Stimulated activated CD4-positive, alpha-beta T cell treated with anti-CD3 and anti-CD28 coated beads, TNF-alpha, amount 100 ng/mL, for 4 hours (primary cell): ENCODE results near the gene NCBP3.

ENCODE experiments used
- DNase-seq, 3 experiments: peaks; one replicate each; pipeline ENCODE4 v3.0.0-alpha.2; 2020; ENCODE audit warnings: low read depth in 3 of 3

NCBP3 gene, protein sequence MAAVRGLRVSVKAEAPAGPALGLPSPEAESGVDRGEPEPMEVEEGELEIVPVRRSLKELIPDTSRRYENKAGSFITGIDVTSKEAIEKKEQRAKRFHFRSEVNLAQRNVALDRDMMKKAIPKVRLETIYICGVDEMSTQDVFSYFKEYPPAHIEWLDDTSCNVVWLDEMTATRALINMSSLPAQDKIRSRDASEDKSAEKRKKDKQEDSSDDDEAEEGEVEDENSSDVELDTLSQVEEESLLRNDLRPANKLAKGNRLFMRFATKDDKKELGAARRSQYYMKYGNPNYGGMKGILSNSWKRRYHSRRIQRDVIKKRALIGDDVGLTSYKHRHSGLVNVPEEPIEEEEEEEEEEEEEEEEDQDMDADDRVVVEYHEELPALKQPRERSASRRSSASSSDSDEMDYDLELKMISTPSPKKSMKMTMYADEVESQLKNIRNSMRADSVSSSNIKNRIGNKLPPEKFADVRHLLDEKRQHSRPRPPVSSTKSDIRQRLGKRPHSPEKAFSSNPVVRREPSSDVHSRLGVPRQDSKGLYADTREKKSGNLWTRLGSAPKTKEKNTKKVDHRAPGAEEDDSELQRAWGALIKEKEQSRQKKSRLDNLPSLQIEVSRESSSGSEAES

DNA sequence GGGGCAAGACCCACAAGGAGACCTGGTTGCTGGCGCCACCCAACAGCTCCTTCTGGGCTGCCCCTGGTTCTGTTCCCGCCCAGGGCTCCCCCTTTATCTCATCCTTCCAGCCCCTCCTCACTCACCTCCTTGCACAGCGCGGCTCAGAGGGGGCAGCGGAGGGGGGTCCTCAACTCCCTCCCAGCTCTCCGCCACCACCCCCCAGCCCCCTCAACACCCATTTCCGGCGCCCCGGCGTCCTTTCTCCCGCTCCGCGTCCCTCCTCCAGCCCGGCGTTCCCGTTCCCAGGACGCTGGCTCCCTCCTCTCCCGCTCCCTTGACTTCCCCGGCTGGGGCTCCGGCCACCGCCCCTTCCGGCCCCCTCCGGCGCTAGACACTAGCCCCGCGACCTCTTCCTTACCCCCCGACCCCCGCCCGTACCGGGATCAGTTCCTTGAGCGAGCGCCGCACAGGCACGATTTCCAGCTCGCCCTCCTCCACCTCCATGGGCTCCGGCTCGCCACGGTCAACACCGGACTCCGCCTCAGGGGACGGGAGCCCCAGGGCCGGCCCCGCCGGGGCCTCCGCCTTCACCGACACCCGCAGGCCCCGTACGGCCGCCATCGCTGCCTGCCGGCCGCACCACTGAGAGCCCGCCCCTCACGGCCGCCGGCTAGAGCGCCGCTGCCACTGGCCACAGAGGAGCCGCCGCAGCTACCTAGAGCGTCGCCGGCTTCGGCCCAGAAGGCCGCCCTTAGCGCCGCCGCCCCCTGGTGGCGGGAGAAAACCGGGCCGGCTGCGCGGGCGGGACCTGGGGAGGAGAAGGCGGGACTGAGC is at the start of gene NCBP3:
Gene NCBP3 (minus strand): TSS at position 626 of the 816 bp plus-strand sequence. CDS start 23 bp downstream, at position 603.
- peak; percentile 84 to 88 (median 86) for DNase-seq

GRCh38 chr17:3895354-3895753 is 49.3 kb upstream of the NCBP3 start:
- no peak for DNase-seq

DNA sequence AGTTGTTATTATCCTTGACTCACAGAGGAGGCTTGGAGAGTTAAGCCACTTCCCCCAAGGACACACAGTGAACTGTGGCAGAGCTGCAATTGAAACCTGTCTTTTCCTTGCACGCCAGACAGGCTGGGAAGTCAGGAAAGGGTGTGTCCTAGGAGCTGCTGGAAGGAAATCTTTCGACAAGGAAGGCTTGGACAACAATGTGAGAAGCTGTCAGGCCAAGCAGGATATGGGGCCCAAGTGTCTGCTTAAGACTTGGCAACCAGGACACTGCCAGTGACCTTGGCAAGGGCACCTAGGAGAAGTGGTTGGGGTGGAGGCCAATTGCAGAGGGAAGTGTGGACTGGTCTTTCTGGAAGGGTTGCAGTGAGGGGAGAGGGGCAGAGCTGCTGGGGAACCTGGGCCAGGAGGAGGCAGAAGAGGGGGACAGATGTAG is 48.9 kb upstream of the NCBP3 start:
- no peak for DNase-seq

DNA sequence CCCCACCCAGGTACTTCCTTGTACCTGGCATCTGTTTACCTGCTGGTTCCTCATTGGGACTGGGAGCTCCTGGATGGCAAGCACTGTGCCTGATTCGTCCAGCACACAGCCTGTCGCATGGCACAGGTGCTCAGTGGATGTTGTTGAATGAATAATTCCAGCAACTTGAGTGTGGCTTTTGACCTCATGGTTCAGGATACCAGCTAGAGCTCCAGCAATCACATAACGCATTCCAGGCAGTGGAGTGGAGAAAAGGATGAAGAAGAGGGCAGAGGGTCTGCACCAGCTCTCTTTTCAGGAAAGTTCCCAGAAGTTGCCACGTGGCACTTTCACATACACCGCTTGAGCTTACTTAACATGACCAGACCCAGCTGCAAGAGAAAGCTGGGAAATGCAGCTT is 48.1 kb upstream of the NCBP3 start:
- DNase-seq = no peak

DNA sequence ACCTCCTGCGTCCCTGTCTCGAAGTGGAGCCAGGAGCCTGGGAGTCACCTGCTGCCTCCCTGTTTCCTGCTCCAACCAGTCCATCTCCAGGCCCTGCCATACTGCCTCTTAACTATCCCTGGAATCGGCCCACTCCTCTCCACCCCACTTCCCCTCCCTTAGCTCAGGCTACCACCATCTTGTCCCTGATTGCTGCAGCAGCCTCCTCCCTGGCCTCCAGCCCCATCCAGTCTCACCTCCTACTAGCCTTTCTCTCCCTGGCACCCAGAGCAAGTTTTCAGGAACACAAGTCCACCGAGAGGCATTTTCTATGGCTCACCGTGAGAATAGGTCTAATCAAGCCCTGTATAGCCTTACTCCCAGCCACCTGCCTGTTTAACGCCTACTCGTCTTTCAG is 47.7 kb upstream of the NCBP3 start:
- no peak for DNase-seq

GRCh38 chr17:3893003-3893719 is 47.1 kb upstream of the NCBP3 start, which contains the start of gene CAMKK1:
CAMKK1 (minus strand) TSS chr17:3893053; CDS start chr17:3885687, 7,366 bp downstream.
- DNase-seq = peak; percentile 75 to 82 (median 76)

DNA sequence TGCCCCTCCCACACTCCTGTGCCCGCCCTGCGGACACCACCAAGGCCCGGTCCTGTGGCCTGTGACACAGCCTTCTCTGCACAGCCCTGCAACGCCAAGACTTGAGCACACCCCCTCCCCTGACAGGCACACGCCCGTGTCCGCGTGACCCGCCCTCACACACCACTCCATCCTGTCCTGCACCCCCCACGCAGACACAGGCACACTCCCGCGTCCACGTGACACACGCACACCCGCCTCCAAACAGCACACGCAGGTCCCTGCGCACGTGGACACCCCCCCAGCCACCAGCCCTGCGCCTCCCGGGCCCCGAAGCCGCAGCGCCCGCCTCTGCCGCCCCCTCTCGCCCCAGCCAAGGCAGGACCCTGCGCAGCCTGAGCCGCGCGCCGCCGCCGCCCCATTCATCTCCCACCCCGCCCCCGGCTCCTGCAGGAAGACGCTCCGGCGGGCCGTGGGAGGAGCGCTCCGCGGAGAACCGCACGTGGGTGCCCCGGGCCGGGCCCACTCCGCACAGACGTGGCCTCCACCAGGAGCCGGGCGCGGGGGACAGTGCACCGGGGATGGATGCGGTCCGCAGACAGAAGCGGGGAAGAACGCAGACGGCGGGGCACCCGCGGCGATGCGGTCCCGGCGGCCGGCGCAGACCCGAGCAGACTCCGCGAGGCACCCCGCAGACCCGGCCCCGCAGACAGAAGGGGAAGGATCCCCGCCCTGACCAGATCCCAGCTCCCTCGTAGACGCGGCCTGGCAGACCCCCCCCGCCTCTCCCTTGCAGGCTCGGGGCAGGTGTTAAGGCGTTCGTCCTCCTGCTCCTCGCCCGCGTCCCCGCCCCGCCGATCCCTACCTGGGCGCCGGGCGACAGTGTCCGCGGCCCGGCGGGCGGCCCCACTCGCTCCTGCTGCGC is 46.3 kb upstream of the NCBP3 start:
- peak; percentile 50 to 72 (median 72) for DNase-seq

DNA sequence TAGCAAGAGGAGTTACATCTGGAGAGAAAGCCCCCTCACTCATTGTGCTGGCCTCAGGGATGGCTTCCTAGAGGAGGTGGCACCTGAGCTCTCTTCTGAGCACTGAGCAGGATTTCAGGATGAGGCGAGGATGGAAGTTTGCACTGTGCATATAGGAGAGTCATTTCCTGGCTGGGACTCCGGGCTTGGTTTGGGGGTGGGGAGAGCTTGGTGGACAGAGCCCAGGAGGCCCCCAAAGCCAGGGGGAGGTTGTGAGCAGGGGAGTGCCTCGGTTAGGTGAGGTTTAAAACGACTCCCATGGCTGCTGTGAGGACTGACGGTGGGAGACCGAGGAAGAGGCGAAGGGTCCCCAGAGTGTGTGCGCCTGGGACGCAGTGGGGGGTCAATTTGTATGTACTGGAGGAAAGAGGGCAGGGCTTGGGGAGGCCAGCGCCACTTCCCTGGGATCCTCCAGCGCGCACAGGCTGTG is 45.6 kb upstream of the NCBP3 start:
- no peak for DNase-seq

GRCh38 chr17:3890878-3891219 is 44.8 kb upstream of the NCBP3 start:
- DNase-seq = no peak

- peak in 1 of 3 experiments; percentile 25 for DNase-seq
Observed at GRCh38 chr17:3890082-3890877, 44.2 kb upstream of the NCBP3 start.

- no peak for DNase-seq
Observed at GRCh38 chr17:3889325-3890012, 43.4 kb upstream of the NCBP3 start.

DNA sequence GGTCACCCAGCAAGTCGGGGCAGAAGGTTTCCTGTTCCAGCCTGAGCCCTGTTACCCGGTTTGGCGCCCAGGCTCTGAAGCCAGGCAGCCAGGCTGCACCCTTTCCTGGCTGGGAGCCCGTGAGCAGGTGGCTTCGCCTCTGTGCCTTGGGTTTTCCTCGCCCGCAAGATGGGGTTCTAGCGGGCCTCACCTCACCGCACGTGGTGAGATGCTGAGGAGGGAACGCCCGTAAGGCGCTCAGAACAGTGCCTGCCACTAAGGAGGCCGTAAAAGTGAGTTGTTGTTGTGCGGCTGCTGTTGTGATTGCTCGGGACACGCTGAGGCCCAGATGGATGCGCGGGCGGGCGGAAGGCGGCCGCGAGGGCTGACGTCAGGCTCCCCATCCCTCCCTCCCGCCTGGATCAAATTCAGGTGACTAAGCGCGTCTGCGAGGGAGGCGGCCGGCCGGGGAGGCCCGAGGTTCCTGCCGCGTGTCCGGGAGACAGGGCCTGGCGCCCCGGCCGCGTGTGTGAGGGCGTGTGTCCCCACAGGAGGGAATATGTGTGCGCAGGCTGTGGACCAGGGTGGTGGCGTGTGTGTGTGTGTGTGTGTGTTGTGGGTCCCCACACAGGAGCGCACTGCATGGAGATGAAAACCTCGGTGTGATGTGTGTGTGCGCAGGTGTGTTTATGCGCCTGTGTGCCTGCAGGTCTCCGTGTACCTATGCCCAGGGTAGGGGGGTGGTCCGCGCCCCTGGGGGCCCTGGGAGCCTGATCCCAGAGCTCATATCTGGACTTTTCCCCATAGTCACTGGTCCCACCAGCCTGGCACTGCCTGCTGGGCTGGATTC is 42.5 kb upstream of the NCBP3 start:
- no peak for DNase-seq

GRCh38 chr17:3887804-3888203 is 41.8 kb upstream of the NCBP3 start:
- no peak for DNase-seq

- no peak for DNase-seq
Observed at GRCh38 chr17:3887394-3887793, 41.3 kb upstream of the NCBP3 start.

DNA sequence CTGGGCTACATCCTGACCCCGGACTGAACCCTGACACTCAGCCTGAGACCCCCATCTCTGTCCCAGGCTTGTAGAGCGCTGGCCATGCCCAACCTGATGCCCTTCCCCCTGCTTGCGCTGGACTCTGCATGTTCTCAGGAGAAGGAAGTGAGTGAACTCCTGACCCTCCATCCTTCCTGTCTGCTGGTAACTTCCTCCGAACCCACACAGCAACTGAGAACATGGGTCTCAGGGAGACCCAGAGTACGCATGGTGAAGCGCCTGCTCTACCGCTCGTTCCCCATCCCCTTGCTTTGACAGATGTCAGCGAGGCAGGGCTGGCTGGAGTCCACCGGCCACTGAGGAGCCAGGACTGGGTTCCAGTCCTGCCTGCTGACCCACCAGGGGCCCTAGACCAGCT is 40.7 kb upstream of the NCBP3 start:
- no peak for DNase-seq

GRCh38 chr17:3885970-3886369 is 39.9 kb upstream of the NCBP3 start:
- no peak for DNase-seq

GRCh38 chr17:3885271-3885670 is 39.2 kb upstream of the NCBP3 start:
- DNase-seq = no peak

- DNase-seq = no peak
Observed at GRCh38 chr17:3884188-3884587, 38.1 kb upstream of the NCBP3 start.
